ENCODE data around the gene CR1. TPM values are rescaled to one million over a fixed set of nuclear protein-coding genes. Genes with fewer than 3 reads are reported as not detected.

The CR1 gene
- total RNA-seq, 1 experiment from 2014 or later: 0.07 TPM

DNA sequence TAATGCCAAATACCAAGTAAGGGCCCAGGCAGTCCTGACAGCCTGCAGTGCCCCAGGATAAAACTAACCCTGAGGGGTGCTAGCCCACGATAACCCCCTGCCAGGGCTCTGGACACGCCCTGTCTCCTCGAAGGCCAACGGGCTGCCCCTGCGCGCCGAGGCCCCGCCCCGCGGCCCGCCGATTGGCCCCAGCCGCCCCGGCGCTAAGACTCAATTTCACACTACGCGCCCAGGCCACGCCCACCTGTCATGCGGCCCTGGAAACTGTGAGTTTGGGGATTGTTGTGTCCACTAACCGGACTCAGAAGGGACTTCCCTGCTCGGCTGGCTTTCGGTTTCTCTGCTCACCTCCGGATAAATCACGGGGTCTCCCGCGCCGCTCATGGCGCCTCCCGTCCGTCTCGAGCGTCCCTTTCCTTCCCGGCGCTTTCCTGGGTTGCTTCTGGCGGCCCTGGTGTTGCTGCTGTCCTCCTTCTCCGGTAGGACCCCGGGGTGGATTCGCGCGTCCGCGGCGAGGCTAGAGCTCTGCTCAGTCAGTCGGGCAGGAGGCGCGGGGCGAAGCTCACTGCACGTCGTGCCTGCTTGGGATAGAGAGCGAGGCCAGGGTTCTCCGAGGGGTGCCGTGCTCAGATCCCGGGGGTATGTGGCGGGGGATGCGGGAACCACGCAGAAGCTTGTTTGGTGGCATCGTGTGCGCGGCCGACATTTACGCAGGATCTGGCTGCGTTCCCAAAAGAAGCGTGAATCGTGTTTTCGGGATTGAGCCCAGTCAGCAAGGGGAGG, 149.1 kb downstream of the CR1 start, which contains the start of gene CR1L:
TSS of gene CR1L (plus strand) at position 282 of the 783 bp plus-strand sequence. CDS start at position 383, 101 bp downstream.
- CTCF ChIA-PET: no interaction called here
- H3K27ac ChIP-seq (ENCODE audit: low read depth, low read length): no peak within 1 kb of the TSS
- no peaks in the 10 kb centered on the region for H3K79me2 ChIP-seq (ENCODE audit: insufficient read depth, low read length)
- intact Hi-C loops (cut with micrococcal nuclease): no loop called here
- no peaks in the 10 kb centered on the region for H3K4me1 ChIP-seq (ENCODE audit: control insufficient read depth in 1 of 2, insufficient read depth in 2 of 2, low read length in 2 of 2)
- H3K4me3 ChIP-seq (replicated peaks in 1 of 2; ENCODE audit: low read depth in 1 of 2, low read length in 2 of 2): no peak within 1 kb of the TSS
- H3K4me2 ChIP-seq (ENCODE audit: low read length): no peak within 1 kb of the TSS
- H2AFZ ChIP-seq (ENCODE audit: low read depth, low read length, poor library complexity, severe bottlenecking): no peak within 1 kb of the TSS
- TF ChIP-seq CEBPB (IDR thresholded peaks at IDR 0.05; ENCODE audit: low read depth) (no peak), FOSL1 (IDR thresholded peaks at IDR 0.05; ENCODE audit: low read depth) (no peak), TCF7L2 (IDR thresholded peaks at IDR 0.05; ENCODE audit: borderline replicate concordance, extremely low read depth, insufficient read depth, insufficient read length) (no peak), EGR1 (IDR thresholded peaks at IDR 0.05; ENCODE audit: low read depth) (no peak)
- TF ChIP-seq, protein P1, sequence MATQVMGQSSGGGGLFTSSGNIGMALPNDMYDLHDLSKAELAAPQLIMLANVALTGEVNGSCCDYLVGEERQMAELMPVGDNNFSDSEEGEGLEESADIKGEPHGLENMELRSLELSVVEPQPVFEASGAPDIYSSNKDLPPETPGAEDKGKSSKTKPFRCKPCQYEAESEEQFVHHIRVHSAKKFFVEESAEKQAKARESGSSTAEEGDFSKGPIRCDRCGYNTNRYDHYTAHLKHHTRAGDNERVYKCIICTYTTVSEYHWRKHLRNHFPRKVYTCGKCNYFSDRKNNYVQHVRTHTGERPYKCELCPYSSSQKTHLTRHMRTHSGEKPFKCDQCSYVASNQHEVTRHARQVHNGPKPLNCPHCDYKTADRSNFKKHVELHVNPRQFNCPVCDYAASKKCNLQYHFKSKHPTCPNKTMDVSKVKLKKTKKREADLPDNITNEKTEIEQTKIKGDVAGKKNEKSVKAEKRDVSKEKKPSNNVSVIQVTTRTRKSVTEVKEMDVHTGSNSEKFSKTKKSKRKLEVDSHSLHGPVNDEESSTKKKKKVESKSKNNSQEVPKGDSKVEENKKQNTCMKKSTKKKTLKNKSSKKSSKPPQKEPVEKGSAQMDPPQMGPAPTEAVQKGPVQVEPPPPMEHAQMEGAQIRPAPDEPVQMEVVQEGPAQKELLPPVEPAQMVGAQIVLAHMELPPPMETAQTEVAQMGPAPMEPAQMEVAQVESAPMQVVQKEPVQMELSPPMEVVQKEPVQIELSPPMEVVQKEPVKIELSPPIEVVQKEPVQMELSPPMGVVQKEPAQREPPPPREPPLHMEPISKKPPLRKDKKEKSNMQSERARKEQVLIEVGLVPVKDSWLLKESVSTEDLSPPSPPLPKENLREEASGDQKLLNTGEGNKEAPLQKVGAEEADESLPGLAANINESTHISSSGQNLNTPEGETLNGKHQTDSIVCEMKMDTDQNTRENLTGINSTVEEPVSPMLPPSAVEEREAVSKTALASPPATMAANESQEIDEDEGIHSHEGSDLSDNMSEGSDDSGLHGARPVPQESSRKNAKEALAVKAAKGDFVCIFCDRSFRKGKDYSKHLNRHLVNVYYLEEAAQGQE (IDR thresholded peaks at IDR 0.05; ENCODE audit: low read depth): no peak
- POLR2A ChIA-PET: no interaction called here
- no peak within 1 kb of the TSS for H3K9ac ChIP-seq (ENCODE audit: low read length)
- RAD21 ChIA-PET (ENCODE audit: low non-redundant PET in 1 of 2, low total read pairs in 2 of 2, uncharacterized antibody in 2 of 2, unreplicated experiment in 2 of 2): no interaction called here
- no peaks in the 10 kb centered on the region for H3K36me3 ChIP-seq (ENCODE audit: control insufficient read depth in 1 of 2, insufficient read depth in 2 of 2, low read length in 2 of 2)
- no peaks in the 10 kb centered on the region for H3K27me3 ChIP-seq (ENCODE audit: insufficient read depth, low read length)
- H3K9me3 ChIP-seq (ENCODE audit: control insufficient read depth in 1 of 2, insufficient read depth in 1 of 2, low read depth in 1 of 2, low read length in 2 of 2): no peaks in the 10 kb centered on the region
- no peaks in the 10 kb centered on the region for H3K9me2 ChIP-seq (ENCODE audit: insufficient read depth)
- H4K20me1 ChIP-seq (ENCODE audit: insufficient read depth): no peaks in the 10 kb centered on the region
- DNase-seq (ENCODE audit: low read depth, low spot score) (no peak), ATAC-seq (no peak)
- BruUV-seq (replicated peaks): no TSS peak

All from HCT116 (cell line).